NCI-H510A treated with DMSO at 0.1 percent for 48 hours (cell line): Measurements from ENCODE around the gene NADSYN1.
"Not testable (repeated sequence)": the region's sequence is repeated elsewhere in the genome, so short reads cannot be mapped to it uniquely, and the experiment has no call there.

Experiments
- DNase-seq: peaks from one replicate; lab custom pipeline; 2025; lab: John Stamatoyannopoulos, UW

Gene NADSYN1

DNA sequence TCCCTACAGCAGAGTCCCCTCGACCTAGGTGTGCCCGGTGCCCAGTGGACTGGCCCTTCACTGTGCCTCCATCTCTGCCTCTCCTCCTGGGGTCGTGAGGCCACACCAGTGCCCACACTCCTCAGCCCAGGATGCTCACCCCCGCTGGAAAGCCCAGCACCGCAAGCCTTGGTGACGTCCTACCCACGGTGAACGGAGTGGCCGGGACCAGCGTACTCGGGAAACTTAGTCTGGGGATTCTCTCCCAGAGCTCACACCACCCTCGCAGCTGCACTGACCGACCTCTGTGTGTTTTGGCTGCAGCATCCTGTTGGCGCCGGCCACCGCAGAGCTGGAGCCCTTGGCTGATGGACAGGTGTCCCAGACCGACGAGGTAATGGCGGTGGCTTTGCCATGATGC, 38.5 kb downstream of the NADSYN1 start:
- no peak for DNase-seq

DNA sequence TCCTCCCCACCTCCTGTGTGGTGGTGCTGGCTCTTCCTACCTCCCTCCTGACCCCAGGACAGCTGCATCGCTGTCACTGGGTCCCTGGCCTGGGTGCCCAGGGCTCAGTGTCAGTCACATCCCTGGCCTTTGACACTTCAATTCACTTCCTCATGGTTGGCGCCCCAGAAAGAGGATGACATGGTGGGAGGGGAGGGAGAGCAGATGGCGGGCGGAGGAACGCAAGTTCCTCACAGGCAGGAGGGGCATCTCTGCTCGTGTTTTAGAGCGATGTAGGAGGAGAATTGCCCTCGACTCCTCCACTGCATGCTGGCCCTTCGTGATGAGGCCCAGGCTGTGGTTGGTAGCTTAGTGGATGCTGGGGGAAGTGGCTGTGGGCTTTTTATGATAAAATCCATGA, 38.9 kb downstream of the NADSYN1 start:
- no peak for DNase-seq

DNA sequence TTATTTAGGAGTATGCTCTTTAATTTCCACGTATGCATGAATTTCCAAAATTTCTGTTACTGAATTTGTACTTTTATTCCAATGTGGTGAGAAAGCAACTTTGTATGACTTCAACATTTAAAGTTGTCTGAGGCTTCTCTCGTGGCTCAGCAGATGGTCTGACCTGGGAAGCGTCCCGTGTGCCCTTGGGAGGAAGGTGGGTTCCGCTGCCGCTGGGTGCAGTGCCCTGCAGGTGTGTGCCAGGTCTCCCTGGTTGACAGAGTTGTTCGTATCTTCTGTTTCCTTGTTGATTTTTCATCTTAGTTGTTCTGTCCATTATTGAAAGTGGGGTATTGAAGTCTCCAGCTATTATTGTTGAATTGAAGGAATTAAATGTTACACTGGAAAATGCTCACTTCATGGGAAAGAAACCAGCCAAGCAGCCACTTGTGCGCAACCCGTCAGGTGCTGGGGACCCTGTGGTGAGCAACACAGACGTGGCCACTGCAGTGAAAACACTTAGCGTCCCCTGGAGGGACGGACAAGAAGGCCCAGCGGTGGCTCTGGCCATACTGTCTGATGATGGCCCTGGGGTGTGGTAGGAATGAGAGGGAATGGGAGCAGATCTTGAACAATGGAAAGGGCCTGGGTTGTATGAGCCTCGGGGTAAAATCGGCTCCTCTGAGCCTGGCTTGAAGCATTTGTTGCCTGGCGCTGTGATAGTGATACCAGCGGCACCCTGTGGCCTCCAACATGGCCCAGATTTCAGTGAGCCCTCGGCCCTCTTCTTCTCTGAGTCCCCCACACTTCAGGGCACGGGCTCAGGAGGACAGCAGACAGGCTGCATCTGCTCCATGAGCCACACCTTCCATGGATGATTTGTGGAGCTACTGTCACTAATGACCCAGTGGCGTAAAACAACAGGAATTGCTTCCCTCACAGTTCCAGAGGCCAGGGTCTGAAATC, 42.6 kb downstream of the NADSYN1 start:
- no peak for DNase-seq

DNA sequence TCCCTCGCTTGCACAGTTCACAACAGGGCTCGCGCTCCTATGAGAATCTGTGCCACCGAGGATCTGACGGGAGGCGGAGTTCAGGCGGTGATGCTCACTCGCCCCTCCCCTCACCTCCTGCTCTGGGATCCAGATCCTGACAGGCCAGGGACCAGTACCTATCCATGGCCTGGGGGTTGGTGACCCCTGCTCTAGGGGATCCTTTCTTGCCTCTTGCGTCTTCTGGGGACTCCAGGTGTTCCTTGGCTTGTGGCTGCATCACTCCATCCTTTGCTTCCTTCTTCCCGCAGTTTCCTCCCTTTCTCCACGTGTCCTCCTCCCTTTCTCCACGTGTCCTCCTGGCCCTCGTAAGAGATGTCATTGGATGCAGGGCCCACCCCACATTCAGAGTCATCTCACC, 43.4 kb downstream of the NADSYN1 start:
- no peak for DNase-seq

DNA sequence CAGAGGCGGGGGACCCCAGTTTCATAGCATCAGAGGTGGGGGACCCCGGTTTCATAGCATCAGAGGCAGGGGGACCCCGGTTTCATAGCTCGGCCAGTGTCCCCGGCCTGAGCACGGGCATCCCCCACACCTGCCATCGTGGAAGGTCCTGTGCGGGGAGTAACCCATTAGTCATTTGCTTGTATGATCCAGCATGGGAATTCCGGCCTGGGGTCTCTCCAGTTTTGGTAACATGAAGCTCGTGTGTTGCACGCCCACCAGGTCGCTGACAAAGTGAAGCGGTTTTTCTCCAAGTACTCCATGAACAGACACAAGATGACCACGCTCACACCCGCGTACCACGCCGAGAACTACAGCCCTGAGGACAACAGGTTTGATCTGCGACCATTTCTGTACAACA, 45.1 kb downstream of the NADSYN1 start:
- no peak for DNase-seq

DNA sequence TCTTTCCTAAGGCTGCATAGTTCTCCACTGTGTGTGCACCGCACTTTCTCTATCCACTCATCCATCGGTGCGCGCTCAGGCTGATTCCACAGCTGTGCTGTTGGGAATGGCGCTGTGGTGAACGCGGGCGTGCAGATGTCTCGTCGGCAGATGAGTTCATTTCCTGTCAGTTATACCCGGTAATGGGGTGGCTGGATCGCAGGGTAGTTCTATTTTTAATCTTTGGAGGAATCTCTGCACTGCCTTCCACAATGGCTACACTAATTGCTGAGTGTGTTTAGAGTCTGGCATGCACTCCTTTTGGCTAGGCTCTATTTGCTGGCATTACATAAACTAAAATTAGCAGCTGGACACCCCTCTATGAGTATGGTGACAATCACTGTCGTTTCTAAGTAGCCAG, 46.1 kb downstream of the NADSYN1 start:
- DNase-seq = no peak

DNA sequence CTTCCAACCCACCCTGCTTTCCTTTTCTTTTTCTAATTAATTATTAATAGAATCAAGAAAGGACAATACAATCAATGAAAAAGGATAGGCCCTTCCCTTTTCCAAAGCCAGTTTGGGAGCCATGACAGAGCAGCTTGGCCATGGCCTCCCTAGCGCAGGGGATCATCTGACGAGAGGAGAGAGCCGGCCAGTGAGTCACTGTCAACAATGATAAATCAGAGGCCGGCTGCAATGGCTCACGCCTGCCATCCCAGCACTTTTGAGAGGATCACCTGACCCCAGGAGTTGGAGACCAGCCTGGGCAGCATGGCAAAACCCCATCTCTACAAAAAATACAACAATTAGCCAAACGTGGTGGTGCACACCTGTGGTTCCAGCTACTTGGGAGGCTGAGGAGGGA, 46.5 kb downstream of the NADSYN1 start:
- DNase-seq = no peak

DNA sequence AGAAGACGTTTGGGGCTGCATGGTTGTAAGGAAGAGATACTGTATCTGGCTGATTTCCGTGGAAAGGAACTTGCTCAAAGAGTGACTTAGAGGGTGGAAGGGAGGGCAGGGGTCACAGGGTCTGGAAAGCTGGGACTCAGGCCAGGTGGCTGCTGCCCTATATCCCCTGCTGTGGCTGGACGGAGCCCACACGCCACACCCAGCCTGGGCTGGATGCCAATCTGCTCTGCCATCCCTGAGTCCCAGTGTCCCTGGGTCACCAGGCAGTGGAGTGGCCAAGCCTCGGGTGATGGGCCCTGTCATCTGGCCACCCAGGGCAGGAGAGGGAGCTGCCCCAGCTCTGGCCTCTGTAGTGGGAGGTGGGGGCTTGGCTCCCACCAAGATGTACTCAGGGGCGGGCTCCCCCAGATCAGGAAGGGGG, 47.6 kb downstream of the NADSYN1 start:
- DNase-seq = no peak

DNA sequence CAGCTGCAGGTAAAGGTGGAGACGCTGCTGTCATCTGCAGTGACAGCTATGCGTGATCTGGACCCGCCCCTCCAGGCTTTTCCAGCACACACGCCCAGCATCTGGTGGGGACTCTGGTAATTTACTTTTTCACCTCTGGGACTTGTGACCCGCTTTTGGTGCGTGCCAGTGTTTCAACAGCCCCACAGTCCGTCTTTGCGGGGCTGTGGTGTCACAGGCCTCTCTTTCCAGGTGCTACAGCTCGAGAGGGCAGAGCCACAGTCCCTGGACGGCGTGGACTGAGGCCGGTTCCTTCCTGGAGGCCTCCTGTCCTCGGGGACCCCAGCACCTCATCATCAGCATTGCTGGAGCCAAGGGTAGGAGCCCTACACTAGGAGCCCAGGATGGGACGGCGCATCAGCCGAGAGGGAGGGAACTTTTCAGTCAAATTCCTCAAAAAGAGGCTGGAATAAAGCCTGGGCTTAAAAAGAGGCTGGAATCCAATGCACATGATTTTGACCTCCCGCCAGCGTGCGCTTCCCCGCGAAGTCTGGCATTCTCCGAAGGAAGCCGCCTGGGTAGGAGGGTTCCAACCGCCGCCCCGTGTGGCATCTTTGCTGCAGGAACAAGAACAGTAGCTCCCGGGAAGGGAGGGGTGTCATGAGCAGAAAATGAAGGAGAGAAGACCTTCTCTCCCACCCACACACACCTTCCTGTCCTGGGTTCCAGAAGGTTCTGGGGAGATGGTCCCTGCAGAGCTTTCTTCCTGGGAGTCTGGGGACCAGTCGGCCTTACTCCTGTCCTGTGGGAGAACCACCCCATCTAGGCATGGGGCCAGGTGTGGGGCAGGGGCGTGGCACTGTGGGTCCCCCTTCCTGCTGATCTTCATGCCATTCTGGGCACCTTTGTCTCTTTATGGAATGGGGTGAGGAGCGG, 48.3 kb downstream of the NADSYN1 start:
- no peak for DNase-seq

DNA sequence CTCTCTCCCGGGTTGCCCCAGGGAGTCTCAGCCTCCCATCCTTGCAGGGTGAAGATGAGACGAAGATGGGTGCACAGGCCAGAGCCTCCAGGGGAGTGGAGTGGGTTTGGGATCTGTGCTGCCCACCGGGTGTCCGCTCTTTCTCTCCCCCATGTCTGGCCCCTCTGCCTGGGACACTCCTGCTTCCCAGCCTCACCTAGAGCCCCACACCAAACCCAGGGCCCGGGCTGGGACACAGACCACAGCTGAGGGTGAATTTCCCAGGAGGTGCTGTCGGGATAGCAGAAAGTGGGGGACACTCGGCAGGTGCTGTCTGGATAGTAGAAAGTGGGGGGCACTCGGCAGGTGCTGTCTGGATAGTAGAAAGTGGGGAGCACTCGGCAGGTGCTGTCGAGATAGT, 49.0 kb downstream of the NADSYN1 start:
- DNase-seq = no peak

DNA sequence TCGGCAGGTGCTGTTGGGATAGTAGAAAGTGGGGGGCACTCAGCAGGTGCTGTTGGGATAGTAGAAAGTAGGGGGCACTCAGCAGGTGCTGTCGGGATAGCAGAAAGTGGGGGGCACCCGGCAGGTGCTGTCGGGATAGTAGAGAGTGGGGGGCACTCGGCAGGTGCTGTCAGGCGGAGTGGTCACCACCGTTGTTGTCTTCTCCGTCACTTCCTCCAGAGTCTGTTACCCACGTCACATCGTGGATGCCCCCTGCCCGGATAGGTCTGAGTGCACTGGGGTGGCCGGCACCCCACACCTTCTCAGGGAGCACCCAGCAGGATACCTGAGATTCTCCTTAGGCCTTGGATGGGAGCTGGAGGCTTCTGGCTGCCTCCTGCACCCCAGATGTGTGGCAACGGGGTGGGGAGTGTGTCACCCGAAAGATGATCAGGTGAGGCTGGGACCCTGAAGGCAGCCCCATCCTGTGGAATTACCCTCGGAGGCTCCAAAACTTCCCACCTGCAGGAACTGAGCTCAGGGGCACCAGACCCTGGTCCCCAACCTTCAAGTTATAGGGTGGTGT, 50.0 kb downstream of the NADSYN1 start:
- no peak for DNase-seq

DNA sequence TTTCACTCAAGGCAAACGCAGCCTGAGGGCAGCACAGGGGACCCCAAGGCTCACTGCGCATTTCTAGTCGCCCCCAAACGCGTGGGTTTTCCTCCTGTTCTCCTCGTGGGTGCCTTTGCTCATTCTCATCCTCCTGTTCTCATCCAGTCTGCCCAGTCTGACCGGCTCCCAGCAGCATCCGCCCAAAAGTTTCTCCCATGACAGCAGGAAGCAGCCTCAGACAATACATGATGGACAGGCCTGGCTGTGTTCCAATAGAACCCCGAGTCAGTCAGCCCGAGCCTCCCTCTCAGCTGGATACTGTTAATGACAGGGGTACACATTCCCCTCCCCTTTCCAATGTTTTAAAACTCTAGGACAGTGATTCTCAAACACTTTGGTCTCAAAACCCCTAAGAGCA, 51.5 kb downstream of the NADSYN1 start:
- DNase-seq = no peak

DNA sequence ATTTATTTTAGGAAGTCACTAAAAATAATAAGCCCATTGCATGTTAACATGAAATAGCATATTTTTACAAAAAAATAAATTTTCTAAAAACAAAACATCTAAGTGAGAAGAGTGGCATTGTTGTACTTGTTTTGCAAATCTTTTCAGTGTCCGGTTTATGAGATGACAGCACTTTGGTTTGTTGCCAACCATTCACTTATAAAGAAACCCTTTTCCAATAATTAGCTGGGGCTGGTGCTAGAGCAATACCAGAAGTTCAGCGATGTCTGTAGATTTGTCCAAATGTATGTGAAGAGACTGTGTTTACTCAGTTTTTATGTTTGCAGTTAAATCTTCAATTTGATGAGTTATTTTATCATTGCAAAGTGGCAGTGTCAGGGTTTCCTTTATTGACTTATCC, 52.0 kb downstream of the NADSYN1 start:
- no peak for DNase-seq

DNA sequence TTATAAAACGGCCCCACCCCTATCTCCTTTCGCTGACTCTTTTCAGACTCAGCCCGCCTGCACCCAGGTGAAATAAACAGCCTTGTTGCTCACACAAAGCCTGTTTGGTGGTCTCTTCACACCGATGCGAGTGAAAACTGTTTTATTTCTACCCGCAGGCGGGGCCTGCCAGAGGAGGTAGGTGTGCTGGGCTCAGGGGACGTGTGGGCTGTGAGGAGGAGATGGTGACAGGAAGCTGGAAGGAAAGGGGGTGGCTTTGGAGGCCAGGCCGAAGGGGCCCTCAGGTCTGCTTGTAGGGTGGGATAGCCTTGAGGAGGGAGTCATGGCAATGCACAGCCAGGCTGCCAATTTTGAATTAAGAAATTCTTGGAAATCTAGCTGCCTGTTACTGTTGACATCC, 52.8 kb downstream of the NADSYN1 start:
- DNase-seq = no peak

DNA sequence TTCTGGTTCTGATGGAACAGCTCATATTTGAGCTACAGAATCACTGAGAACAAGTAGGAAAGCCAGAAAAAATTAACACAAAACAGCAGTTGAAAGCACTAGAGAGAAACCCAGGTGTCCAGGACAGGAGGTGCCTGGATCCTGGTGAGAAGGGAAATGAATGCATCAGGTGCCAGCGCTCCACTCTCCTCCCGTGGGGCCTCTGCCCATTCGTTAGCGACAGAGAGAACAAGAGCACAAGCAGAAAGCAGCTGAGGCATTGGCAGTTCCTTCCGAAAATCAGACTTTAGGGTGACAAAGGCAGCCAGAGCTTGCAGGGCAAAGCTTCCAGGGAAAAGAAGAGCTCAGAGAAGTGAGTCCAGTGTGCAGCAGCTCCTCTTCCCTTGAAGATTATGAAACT, 54.1 kb downstream of the NADSYN1 start:
- DNase-seq = no peak

DNA sequence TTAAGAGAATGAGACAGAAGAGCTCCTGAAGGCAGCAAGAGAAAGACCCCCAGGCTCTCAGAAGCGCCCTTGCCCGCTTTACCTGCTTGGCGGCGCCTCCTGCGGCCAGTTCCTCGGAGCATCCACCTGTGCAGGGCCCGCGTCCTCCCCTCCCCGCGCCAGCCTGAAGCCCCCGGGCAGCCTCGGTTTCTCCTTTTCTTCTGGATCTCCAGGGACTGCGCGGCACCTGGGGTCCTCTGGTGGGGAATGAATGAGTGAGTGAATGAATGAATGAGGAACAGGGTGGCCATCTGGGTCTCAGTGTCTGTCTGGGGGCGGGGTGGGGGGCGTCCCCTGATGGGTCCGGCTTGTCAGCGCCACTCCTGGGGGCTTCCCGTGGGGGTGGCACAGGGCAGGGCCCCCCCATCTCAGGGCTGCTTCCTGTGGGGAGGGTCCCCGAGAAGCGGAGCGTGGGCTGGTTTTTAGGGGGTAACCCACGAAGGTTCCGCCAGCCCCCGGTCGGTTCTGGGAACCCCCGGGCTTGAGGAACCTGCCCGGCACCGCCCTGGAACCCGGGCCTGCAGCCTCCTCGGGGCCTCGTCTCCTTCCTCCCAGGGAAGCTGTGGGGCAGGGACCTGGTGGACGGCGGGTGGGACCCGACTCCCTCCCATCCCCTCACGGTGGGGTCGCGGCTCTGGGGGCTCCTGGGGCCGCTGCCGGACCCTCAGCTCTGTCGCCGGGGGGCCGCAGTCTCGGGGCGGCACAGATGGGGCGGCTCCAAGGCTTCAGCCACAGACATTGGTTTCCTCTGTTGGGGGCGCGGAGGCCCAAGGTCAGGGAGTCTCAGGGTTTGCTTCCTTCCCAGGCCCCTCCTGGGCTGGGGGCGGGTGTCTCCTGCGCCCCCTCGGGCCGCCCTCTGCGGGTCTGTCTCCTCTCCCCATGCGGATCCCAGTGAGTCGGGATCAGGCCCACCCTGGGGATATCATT, 65.8 kb downstream of the NADSYN1 start:
- no peak for DNase-seq

DNA sequence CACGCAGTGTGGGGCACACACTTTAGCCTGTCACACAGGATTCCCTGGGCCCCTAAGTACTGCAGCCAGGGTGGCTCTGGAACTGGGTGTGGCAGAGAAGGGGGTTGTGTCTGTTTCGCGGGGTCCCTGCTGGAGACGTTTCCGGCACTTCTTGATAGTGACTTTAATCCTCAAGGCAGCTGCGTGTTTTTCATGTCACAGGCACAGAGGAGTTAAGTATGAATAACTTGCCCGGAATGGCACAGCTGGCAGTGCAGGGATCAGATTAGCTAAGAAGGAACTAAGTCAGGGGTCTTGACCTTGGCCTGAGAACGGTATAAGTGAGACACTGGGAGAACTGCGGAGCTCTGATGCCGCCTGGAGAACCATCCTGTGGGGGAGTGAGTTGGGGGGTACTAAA, 66.5 kb downstream of the NADSYN1 start:
- DNase-seq = no peak

DNA sequence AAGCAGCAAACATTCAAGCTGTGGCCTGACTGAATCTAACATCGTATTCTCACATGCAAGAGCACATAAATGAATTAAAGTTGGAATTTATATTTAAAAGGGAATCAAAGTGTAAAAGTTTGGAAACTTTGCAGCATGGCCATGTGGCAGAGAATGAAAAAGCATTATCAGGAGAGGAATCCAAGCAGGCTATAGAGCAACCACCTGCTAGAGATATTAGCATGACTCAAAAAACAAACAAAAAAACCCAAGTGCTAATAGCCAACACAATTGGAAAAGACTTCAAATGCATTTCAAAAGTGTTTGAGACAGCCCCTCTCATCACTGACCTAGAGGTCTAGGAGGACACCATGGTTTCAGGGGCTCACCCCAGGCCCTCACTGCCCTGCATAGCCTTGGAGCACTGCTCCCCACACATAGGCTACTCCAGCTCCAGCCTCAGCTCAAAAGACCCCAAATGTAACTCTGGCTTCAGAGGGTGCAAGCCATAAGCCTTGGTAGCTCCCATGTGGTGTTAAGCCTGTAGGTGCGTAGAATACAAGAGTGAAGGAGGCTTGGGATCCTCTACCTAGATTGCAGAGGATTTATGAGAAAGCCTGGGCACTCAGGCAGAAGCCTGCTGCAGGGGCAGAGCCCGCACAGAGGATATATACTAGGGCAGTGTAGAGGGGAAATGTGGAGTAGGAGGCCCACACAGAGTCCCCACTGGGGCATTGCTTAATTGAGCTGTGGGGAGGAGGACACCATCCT, 72.4 kb downstream of the NADSYN1 start:
- DNase-seq = no peak

DNA sequence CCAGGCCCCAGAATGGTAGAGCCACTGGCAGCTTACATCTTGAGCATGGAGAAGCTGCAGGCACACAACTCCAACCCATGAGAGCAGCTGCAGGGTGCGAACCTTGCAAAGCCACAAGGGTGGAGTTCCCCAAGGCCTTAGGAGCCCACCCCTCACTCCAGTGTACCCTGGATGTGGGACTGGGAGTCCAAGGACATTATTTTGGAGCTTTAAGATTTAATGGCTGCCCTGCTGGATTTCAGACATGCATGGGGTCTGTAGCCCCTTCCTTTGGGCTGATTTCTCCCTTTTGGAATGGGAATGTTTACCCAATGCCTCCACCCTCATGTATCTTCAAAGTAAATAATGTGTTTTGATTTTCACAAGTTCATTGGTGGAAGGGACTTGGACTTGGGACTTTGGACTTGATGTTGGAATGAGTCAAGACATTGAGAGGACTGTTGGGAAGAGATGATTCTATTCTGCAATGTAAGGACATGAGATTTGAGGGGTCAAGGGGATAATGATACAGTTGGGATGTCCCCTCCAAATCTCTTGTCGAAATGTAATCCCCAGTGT, 73.0 kb downstream of the NADSYN1 start:
- DNase-seq = no peak

DNA sequence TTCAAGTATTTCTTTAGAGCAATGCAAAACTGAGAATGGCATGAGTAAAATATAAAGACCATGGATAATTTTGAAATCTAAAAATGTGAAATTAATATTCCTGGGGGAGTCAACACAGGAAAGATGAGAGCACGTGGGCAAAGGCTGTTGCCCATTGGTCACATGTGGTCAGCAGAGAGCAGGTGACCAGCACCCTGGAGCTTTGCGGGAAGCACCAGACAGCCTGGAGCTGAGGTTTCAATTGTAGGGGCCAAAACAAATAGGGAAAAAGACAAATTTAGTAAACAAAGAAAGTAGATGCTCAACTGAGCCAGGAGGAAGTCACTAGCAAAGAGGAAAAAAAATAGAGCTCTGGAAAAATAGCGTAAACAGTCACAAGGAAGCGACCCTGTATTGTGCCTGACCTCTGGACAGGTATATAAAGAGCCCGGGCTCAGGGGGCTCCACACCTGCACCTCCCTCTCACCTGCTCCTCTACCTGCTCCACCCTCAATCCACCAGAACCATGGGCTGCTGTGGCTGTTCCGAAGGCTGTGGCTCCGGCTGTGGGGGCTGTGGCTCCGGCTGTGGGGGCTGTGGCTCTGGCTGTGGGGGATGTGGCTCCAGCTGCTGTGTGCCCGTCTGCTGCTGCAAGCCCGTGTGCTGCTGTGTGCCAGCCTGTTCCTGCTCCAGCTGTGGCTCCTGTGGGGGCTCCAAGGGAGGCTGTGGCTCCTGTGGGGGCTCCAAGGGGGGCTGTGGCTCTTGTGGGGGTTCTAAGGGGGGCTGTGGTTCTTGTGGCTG, 74.0 kb downstream of the NADSYN1 start, which contains the start of gene KRTAP5-7:
Gene KRTAP5-7 (plus strand): TSS at position 472 of the 780 bp plus-strand sequence. CDS start 34 bp downstream, at position 506.
- DNase-seq = not testable (repeated sequence)
